NCI-H774 (cell line): ENCODE measurements around the gene PXK.
"Not testable (repeated sequence)": the region's sequence is repeated elsewhere in the genome, so short reads cannot be mapped to it uniquely, and the experiment has no call there.

Experiments
- DNase-seq: peaks from one replicate; lab custom pipeline; 2025; lab: John Stamatoyannopoulos, UW

PXK gene

GRCh38 chr3:58323529-58324390, 8.9 kb upstream of the PXK start:
- no peak for DNase-seq

DNA sequence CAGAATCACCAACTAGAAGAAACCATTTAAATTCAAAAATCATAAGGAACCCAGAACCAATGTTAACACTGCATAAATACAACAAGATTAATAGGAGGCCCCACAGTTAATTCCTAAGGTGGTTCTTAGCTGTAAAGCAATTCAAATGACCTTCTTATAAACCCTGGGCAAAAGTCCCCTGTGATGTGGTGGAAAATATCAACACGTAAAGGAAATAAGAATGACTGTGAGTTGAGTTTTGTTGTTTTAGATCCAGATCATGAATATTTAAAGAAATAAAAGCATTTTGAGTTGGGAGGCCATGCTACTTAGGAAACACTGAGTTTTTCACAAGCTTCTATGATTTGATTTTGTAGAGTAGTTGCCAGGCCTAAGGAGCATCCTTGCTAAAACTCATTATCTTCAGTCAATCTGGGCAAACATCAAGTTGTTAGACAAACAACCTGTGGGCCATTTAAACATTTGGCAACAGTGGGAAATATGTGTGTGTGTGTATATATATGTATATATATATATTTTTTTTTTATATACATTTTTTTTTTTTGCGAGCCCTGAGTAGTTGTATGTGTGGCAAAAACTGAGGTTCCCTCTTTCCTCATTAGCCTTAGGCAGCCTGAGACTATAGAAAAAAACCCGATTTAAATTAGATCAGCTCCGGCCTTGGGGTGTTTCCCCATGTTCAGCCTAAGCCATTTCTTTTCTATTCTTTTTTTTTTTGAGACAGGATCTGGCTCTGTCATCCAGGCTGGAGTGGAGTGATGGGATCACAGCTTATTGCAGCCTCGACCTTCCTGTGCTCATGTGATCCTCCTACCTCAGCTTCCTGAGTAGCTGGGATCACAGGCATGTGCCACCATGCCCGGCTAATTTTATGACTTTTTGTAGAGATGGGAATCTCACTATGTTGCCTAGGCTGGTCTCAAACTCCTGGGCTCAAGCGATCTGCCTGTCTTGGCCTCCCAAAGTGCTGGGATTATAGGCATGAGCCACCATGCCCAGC, 8.0 kb upstream of the PXK start:
- no peak for DNase-seq

GRCh38 chr3:58325525-58325992, 7.1 kb upstream of the PXK start:
- no peak for DNase-seq

- DNase-seq = no peak
Observed at GRCh38 chr3:58326267-58326900, 6.3 kb upstream of the PXK start.

- DNase-seq = no peak
Observed at GRCh38 chr3:58329150-58329921, 3.4 kb upstream of the PXK start.

DNA sequence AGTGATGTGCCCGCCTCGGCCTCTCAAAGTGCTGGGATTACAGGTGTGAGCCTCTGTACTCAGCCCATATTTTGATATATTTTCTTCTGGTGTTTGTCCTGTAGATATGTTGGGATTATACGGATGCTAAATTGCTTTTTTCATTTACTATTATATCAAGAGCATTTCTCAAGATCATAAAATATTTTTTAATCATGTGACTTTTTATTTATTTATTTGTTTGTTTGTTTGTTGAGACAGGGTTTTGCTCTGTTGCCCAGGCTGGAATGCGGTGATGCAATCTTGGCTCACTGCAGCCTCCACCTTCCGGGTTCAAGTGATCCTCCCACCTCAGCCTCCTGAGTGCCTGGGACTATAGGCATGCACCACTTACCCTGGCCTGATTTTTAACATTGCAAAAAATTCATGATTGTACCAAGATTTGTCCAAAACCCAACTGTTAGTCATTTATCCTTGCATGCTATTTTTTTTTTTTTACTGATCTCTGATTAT, 2.7 kb upstream of the PXK start:
- DNase-seq = no peak

- DNase-seq = no peak
Observed at GRCh38 chr3:58331593-58332152, 1.0 kb upstream of the PXK start.

GRCh38 chr3:58333206-58334012, 717 bp downstream of the PXK start:
- DNase-seq = no peak

GRCh38 chr3:58334013-58334321, 1.3 kb downstream of the PXK start:
- DNase-seq = no peak

DNA sequence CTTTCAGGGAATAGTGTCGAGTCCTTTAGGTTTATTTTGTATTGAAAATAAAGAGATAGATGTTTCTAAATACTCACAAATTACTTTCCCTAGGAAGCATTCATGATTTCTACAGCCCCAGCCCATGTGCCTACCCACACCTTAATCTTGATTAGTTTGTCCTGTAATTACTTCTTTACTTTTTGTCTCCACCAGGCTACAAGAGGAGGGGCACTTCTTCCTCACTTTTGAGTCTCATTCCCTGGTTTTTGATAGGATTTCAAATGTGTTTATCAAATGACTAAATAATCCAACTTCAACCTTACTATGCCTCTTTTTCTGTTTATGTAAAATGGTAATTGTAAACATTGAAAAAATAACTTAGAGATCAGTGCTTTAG, 1.8 kb downstream of the PXK start:
- no peak for DNase-seq

DNA sequence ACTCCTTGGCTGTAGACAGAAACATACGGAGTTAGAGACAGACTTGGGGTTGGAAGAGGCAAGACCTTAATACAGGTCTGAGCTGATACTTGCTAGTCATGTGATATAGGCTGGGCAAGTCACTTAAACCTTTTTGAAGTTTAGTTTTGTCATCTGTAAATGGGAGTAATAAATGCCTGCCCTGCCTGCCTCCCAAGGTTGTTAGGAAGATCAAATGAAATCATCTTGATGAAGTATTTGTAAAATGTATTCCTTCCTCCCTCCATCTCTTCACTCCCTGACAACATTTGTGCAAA, 2.9 kb downstream of the PXK start:
- DNase-seq = no peak

- no peak for DNase-seq
Observed at GRCh38 chr3:58336135-58336882, 3.6 kb downstream of the PXK start.

- DNase-seq = no peak
Observed at GRCh38 chr3:58337190-58337589, 4.5 kb downstream of the PXK start.

DNA sequence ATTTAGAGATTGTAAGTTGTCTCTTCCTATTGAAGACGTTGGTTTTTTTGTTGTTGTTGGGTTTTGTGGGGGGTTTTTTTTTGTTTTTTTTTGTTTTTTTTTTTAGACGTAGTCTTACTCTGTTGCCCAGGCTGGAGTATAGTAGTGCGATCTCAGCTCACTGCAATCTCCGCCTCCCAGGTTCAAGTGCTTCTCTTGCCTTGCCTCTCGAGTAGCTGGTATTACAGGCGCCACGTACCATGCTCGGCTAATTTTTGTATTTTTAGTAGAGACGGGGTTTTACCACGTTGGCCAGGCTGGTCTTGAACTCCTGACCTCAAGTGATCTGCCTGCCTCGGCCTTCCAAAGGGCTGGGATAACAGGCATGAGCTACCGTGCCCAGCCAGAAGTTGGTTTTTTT, 6.5 kb downstream of the PXK start:
- not testable (repeated sequence) for DNase-seq

DNA sequence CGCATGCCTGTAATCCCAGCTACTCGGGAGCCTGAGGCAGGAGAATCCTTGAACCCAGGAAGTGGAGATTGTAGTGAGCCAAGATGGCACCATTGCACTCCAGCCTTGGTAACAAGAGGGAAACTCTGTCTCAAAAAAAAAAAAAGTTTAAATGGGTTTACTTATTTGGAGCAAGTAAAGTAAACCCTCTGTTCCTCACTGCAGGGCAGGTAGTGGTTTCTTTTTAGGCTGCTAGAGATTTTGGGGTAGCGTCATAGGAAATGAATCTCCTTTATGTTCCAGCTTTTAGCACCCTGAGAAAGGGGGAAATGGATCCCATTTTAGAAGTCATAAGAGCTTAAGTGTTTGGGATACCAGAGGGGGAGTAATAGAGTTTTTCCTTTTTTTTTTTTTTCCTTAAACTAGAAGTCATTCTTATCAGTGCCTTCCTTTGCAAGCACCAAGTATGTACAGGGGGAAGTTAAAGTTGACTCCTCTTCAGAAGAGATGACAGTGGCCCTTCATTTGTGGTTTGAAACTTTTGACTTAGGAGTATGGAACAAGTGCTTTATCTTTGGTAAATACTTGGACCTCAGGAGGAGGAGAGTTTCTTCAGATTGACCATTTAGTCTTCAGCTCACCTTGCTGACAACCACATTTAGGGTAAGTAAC, 8.0 kb downstream of the PXK start:
- no peak for DNase-seq

DNA sequence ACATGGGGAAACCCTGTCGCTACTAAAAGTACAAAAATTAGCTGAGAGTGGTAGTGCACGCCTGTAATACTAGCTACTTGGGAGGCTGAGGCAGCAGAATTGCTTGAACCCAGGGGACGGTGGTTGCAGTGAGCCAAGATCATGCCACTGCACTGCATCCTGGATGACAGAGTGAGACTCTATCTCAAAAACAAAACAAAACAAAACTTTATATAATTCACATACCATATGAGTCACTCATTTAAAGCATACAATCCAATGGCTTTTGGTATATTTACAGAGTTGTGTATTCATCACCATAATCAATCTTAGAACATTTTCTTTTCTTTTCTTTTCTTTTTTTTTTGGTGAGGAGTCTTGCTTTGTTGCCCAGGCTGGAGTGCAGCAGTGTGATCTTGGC, 8.7 kb downstream of the PXK start:
- DNase-seq = no peak

- no peak for DNase-seq
Observed at GRCh38 chr3:58342676-58343075, 10.0 kb downstream of the PXK start.

GRCh38 chr3:58345457-58345856, 12.8 kb downstream of the PXK start:
- DNase-seq = no peak

GRCh38 chr3:58346368-58346767, 13.7 kb downstream of the PXK start:
- no peak for DNase-seq
